Brain pericyte (primary cell): ENCODE results near the gene PALLD.
"Not testable (repeated sequence)": the region's sequence is repeated elsewhere in the genome, so short reads cannot be mapped to it uniquely, and the experiment has no call there.

Experiments
- DNase-seq: peaks from one replicate; pipeline ENCODE4 v3.0.0-alpha.2; 2012; ENCODE audit warnings: low read depth, low spot score

Gene PALLD

DNA sequence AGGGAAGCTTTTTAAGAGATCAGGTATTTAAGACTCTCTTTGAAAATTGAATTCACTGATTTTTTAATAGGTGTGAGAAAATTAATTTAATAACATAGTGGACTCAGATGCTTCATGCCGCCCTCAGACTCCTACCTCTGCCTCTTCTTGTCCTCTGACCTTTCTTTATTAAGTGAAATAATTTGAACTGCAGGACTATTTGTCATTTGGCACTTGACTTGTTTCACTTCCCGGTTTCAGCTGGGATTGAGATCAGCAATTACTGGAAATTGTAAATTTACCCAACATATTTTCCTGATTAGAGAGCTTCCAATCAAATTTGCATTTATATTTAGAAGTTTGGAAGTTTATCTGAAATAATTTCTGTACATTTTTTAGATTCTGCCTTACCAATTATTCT lies 396.4 kb downstream of the PALLD start:
- no peak for DNase-seq

- DNase-seq = no peak
These were observed 397.0 kb downstream of the PALLD start for GRCh38 chr4:168893807-168894206.

- no peak for DNase-seq
These were observed 403.2 kb downstream of the PALLD start for GRCh38 chr4:168900080-168900479.

- no peak for DNase-seq
These were observed 410.4 kb downstream of the PALLD start for GRCh38 chr4:168907119-168907698.

GRCh38 chr4:168908093-168908492 lies 411.2 kb downstream of the PALLD start:
- DNase-seq = no peak

DNA sequence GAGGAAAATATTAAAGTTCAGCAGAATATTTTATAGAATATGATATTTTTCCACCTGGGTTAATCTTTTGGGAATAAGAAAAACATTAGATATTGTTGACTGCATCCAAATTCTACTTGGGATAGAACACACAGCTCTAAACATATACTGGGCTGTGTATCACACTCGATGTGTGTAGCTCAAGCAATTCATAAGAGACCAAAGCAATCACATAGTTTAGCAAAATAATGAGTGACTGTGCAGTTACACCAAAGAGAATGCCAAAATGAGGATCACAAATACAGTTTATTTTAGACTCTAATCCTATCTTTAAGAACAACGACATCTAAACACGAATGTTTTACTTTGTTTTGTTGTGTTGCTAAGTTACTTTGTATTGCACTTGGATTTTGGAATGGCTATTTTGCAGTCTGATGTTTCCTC lies 412.0 kb downstream of the PALLD start:
- no peak for DNase-seq

DNA sequence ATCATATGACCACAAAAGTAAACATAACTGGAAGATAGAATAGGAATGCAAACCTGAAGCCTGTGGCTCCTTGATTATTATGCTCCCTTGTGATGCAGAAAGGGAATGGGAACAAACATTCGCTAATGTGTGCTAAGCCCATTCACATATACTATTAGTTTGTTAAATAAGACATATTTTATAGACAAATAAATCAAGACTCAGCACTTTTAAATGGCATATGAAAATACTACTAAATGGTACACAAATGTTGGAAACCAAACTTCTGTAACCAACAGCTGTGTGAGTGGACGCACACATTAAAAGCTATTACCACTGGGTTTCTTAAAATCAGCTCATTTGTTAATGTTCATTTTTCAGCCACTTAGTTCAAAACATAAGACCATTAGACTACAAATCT lies 417.2 kb downstream of the PALLD start:
- no peak for DNase-seq

DNA sequence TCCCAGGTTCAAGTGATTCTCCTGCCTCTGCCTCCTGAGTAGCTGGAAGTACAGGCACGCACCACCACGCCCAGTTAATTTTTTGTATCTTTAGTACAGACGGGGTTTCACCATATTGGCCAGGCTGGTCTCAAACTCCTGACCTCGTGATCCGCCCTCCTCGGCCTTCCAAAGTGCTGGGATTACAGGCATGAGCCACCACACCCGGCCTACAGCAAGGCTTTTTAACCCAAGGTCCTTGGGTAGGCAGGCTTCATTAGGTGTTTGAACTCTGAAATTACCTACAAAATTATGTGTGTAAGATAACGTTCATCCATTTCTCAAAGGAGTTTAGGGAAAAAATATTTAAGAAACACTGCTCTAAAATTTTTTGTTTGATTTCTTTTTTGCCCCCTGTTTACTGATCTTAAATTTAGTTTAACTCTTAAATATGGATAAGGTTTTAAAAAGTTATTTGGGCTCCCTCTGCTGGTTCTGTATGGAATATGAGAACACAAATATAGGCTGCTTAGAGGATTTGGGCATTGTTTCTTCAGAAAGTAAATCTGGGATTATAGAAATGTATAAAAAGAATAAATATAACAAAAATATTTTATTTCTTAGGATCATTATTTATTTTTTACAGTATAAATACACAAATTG lies 420.4 kb downstream of the PALLD start:
- no peak for DNase-seq

- DNase-seq = no peak
These were observed 423.0 kb downstream of the PALLD start for GRCh38 chr4:168919706-168920324.

GRCh38 chr4:168920441-168921065 lies 423.7 kb downstream of the PALLD start:
- no peak for DNase-seq

GRCh38 chr4:168923526-168924194 lies 426.8 kb downstream of the PALLD start:
- DNase-seq = peak; percentile 30

DNA sequence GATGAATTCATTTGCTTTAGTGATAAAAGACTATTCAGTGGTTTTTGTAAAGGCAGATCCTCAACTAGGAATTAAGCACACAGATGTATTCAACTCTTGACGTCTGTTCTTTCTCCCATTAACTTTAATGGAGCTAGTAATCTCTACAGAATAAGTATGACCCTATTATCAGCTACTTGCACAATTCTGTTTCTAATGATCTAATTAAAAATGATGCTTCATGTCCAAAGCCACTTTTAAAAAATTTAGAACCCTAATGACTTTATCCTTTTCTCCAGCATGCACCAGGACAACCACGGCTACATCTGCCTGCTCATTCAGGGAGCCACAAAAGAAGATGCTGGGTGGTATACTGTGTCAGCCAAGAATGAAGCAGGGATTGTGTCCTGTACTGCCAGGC lies 427.8 kb downstream of the PALLD start:
- DNase-seq = no peak

GRCh38 chr4:168925789-168926490 lies 429.1 kb downstream of the PALLD start:
- DNase-seq = no peak

DNA sequence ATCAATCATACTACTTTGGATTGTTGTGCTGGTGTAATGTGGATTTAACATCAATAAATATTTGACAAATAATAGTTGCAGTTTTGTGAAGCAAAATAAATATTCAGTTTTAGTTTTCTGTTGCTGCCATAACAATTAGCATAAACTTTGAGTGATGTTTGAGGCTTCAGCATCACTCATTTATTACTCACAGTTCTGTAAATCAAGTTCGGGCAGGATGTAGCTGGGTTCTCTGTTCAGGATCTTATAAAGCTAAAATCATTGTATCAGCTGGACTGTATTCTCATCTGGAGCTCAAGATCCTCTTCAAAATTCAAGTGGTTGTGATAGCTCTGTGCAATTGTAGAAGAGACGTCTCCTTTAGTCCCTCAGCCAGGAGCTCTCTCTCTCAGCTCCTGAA lies 431.5 kb downstream of the PALLD start:
- no peak for DNase-seq

GRCh38 chr4:168928875-168929274 lies 432.0 kb downstream of the PALLD start:
- DNase-seq = no peak

DNA sequence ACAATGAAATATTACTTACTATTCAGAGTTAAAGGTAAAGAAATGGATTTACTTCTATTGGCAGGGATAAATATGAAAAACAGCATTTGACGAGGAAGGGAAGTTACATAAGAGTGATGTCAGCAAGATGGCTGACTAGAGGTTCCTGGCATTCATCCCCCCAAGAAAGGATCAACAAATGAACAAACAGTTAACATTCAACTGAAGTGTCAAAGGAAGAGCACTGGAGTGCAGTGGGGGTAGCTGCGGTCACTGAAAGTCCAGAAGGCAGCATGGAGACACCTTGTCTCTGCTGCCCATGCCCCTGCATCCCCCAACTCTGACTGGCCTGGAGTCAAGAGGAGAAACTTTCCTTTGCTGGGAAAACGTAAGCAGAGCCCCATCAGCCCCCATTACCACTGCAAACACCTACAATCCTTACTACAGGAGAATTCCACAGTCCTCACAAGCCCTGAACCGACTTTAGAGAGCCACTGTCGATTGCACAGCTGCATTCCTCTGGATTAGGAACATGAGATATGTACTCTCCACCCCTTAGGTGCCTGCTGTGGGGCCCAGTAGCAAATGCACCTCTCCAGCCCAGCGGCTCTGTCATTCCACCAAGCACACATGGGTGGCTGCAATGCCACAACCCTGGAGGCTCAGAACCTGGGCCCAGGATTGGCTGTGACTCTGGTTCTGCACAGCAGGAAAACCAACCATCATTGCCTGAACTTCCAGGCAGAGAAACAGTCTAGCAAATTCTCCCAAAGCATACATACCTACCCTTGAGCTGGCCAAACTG lies 433.8 kb downstream of the PALLD start:
- DNase-seq = no peak

GRCh38 chr4:168931215-168931650 lies 434.4 kb downstream of the PALLD start:
- DNase-seq = no peak

DNA sequence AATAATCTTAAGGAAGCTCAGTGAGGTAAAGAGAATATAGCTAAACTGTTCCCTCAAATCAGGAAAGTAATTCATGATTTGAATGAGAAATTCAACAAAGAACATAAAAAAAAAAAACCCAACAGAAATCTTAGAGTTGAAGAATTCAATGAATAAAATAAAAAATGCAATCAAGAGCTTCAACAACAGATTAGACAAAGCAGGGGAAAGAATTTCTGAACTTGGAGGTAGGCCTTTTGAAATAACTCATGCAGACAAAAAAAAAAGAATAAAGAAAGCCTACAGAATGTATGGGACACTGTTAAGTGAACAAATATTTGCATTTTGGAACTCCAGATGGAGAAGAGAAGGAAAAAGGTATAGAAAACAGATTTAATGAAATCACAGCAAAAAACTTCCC lies 435.3 kb downstream of the PALLD start:
- DNase-seq = no peak

- DNase-seq = no peak
These were observed 436.6 kb downstream of the PALLD start for GRCh38 chr4:168933423-168933822.

- DNase-seq = not testable (repeated sequence)
These were observed 440.6 kb downstream of the PALLD start for GRCh38 chr4:168937473-168937872.

- DNase-seq = no peak
These were observed 446.1 kb downstream of the PALLD start for GRCh38 chr4:168942985-168943384.
